WERI-Rb-1 (cell line): ENCODE data around the gene PIGW.

Experiments
- DNase-seq: peaks from one replicate; pipeline ENCODE4 v3.0.0-alpha.2; 2020
- H3K27ac ChIP-seq: fragments of 250-450 bp; sonication (Bioruptor Pico); 2 replicates; pipeline ENCODE4 v1.5.1; 2020; ENCODE audit warnings: mild to moderate bottlenecking, moderate library complexity
- H3K27me3 ChIP-seq: fragments of 250-450 bp; sonication (Bioruptor Pico); 2 replicates; pipeline ENCODE4 v1.5.1; 2021; ENCODE audit warnings: mild to moderate bottlenecking, low read depth, moderate library complexity; ENCODE audit not compliant: insufficient read depth, severe bottlenecking
- H3K36me3 ChIP-seq: fragments of 250-450 bp; sonication (Bioruptor Pico); 2 replicates; pipeline ENCODE4 v1.5.1; 2020; ENCODE audit warnings: mild to moderate bottlenecking, moderate library complexity
- H3K4me3 ChIP-seq: 2 replicates; pipeline ENCODE4 v1.5.1; 2011; ENCODE audit warnings: low read depth, mild to moderate bottlenecking, control low read depth, low read length
- H3K9me3 ChIP-seq: fragments of 250-450 bp; sonication (Bioruptor Pico); 2 replicates; pipeline ENCODE4 v1.5.1; 2021; ENCODE audit warnings: mild to moderate bottlenecking, moderate library complexity; ENCODE audit not compliant: severe bottlenecking
- CTCF ChIP-seq: IDR thresholded peaks from 2 replicates; pipeline ENCODE4 v1.5.1; 2011; ENCODE audit warnings: low read depth, mild to moderate bottlenecking, control low read depth, inconsistent platforms, low read length

Gene PIGW

GRCh38 chr17:36525113-36525512 lies 9.7 kb upstream of the PIGW start:
- no peaks in the 10 kb centered on the region for H3K27me3 ChIP-seq
- H3K36me3 ChIP-seq, result peaks cover 81% of the 10 kb centered on the region
- TF ChIP-seq CTCF, result no peak
- no peak overlapping the region for H3K4me3 ChIP-seq
- H3K27ac ChIP-seq, result no peak overlapping the region
- no peaks in the 10 kb centered on the region for H3K9me3 ChIP-seq
- no peak for DNase-seq

- Histone ChIP-seq H3K27ac (no peak overlapping the region), H3K4me3 (no peak overlapping the region), H3K36me3 (peaks cover 79% of the 10 kb centered on the region), H3K9me3 (no peaks in the 10 kb centered on the region), H3K27me3 (no peaks in the 10 kb centered on the region)
- DNase-seq, result no peak
- TF ChIP-seq CTCF, result no peak
These were observed 8.9 kb upstream of the PIGW start for GRCh38 chr17:36525888-36526287.

GRCh38 chr17:36527621-36528250 lies 7.1 kb upstream of the PIGW start:
- Histone ChIP-seq H3K9me3 (no peaks in the 10 kb centered on the region), H3K4me3 (no peak overlapping the region), H3K27ac (no peak overlapping the region), H3K36me3 (peaks cover 86% of the 10 kb centered on the region), H3K27me3 (no peaks in the 10 kb centered on the region)
- no peak for TF ChIP-seq CTCF
- DNase-seq, result no peak

GRCh38 chr17:36529121-36529520 lies 5.7 kb upstream of the PIGW start:
- Histone ChIP-seq H3K4me3 (no peak overlapping the region), H3K9me3 (no peaks in the 10 kb centered on the region), H3K27ac (no peak overlapping the region), H3K36me3 (peaks cover 86% of the 10 kb centered on the region), H3K27me3 (no peaks in the 10 kb centered on the region)
- no peak for DNase-seq
- TF ChIP-seq CTCF, result no peak

GRCh38 chr17:36532435-36532975 lies 2.3 kb upstream of the PIGW start:
- Histone ChIP-seq H3K36me3 (peaks cover 78% of the 10 kb centered on the region), H3K27me3 (no peaks in the 10 kb centered on the region)
- DNase-seq, result no peak

More at GRCh38 chr17:36532435-36532975, 2.3 kb upstream of the PIGW start:
- no peak for TF ChIP-seq CTCF
- H3K27ac ChIP-seq, result no peak overlapping the region
- H3K9me3 ChIP-seq, result no peaks in the 10 kb centered on the region
- no peak overlapping the region for H3K4me3 ChIP-seq
